ENCODE measurements around the gene SMOC1.

GRCh38 chr14:69842686-69843420, 36.4 kb upstream of the SMOC1 start:
- TF ChIP-seq CTCF (conservative IDR thresholded peaks at IDR 0.05 in 1 of 2, IDR thresholded peaks at IDR 0.05 in 1 of 2; ENCODE audit: low read depth in 1 of 2, low read length in 2 of 2) (no peak), EZH2 (IDR thresholded peaks at IDR 0.05; ENCODE audit: low read length, missing control alignments) (no peak)

All from fibroblast of lung (primary cell).